Activated CD8-positive, alpha-beta memory T cell treated with anti-CD3 and anti-CD28 coated beads, Interleukin-2, amount 50 U/mL, for 24 hours (primary cell): Measurements from ENCODE around the gene CHST8.

Experiments used
- DNase-seq: peaks from one replicate; pipeline ENCODE4 v3.0.0-alpha.2; 2020; ENCODE audit errors: extremely low read depth

The CHST8 gene

GRCh38 chr19:33734913-33735312, 113.2 kb downstream of the CHST8 start:
- DNase-seq = no peak

GRCh38 chr19:33736158-33736557, 114.4 kb downstream of the CHST8 start:
- no peak for DNase-seq

GRCh38 chr19:33736787-33737186, 115.0 kb downstream of the CHST8 start:
- no peak for DNase-seq

GRCh38 chr19:33737681-33738371, 116.1 kb downstream of the CHST8 start:
- DNase-seq = no peak

- no peak for DNase-seq
Measured at GRCh38 chr19:33740811-33741396, 119.2 kb downstream of the CHST8 start.

GRCh38 chr19:33745297-33745696, 123.5 kb downstream of the CHST8 start:
- no peak for DNase-seq

GRCh38 chr19:33746159-33746558, 124.4 kb downstream of the CHST8 start:
- DNase-seq = no peak

DNA sequence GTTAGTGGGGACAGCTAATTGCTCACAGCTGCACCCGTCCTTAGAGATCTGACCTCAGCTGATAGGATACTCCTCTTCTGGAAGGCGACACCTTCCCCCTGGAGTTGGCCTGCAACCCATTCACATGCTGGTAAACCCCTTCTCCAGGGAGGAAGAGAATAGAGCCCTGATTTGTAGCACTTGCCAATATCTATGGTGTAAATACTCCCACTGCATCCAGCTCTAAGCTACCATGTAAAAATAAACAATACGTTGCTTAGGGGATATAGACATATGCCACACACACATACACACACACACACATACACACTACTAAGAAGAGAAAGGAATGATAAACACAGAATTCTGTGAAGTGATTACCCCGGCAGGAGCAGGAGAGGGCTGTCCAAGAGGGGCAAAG, 125.5 kb downstream of the CHST8 start:
- DNase-seq = no peak

GRCh38 chr19:33748231-33748630, 126.5 kb downstream of the CHST8 start:
- no peak for DNase-seq

- DNase-seq = no peak
Measured at GRCh38 chr19:33749016-33749415, 127.3 kb downstream of the CHST8 start.

GRCh38 chr19:33749619-33750175, 127.9 kb downstream of the CHST8 start:
- no peak for DNase-seq

- no peak for DNase-seq
Measured at GRCh38 chr19:33750587-33751435, 129.1 kb downstream of the CHST8 start.

GRCh38 chr19:33751436-33751770, 129.7 kb downstream of the CHST8 start:
- DNase-seq = no peak

DNA sequence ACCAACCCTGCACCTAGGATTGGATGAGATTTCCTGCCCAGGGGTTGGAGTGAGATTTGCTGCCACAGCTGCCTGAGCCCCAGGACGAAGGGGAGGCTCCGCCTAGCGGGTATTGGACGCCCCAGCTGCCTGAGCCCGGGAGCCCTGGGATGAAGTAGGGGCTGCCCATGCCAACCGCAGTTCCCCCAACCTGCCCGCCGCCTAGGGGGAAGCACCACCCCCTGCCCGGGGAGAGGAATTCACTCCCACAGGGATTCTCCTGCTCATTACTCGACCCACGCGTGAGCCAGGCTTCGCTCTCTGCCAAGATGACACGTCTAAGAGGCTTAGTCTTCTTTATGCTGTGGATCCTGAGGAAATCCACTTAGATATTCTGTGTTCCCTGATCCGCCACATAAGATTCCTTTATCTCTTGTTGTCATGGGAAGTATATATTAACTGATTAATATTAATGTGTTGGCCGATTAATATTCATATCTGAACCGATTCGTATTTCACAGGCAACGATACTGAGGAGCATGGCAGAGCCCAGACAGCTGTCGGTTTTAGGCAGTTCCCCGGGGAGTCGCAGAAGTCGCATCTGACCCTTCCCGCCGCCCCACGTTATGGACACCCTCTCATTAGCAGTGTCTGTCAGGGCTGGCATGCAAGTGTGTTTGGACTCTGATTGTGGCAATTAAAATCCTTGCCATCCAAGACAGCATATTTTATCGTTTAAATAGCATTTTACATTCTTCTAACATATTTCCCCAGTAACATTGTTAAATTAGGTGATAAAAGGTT, 130.5 kb downstream of the CHST8 start:
- no peak for DNase-seq

DNA sequence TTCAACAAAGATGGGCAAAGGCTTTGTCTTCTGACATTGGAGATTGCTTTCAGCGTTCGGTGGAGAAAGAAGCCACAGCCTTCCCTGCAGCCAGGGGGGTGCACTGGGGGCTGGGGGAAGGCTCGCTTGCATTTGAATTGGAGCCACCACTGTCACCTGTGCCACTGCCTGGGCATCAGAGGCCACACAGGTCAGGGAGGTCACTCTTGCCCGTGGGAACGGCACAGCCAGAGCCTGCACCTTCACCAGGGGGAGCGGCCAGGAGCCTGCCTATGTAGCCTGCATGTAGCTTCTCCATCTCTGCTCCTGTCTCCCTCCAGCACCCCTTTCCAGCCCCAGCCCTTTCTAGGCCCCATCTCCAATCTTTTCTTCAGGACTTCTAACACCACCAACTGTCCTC, 131.2 kb downstream of the CHST8 start:
- DNase-seq = no peak

DNA sequence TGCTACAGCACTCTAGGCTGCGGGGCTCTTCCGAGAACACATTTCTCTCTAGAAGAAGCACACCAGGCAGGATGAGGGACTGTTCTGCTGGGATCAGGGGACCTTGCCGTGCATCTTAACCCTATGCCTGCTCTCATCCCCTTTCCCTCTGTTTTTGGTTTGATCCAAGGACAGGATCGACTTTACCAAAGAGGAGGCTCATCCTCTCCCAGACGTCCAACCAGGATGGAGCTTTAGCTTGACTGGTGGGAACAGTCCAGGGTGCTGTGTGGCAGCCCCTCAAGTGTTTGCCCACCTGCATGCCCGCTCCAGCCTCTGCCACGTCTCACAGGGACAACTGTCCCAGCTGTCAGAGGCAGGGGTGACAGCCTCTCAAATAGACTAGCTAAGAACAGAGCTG, 132.6 kb downstream of the CHST8 start:
- no peak for DNase-seq

DNA sequence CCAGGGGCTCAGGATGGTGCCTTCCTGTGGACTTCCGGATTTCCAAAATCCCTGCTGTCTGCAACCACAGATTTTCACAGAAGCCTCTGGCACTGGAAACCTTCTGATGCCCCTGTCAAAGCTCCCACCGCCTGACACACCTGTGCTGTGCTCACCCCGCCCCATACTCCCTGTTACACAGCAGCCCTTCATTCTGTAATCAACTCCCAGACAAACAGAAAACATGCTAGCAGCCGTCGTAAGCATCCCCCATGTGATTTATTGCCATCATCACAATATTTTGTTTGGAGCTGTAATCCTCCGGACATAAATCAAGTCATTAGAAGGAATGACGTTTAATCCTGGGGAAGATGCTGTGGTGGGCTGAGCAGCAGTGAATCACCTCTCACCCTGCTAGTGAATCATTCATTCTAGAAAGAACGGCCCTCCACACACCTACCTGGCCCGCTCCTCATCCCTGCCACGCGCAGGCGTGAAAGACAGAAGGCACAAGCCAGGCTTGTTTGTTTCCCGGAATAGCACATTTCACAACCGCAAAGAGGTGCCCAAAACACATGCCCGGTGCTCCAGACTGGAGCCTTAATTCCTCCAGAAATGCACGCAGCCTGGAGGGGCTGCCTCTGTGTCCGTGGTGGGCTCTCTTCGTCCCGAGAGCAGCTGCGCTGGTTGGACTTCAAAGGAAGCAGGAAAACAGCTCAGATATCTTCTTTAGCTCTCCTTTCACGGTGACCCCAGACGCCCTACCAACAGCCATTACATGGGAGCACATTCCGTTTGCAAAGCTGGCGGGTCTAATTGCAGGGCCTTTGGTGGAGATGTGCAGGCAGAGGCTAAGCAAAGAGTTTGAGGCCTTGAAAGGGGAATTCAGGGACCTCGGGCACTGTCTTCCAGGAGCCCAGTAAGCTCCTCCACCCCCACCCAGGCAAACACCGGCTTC, 133.6 kb downstream of the CHST8 start:
- no peak for DNase-seq

- no peak for DNase-seq
Measured at GRCh38 chr19:33756177-33756576, 134.4 kb downstream of the CHST8 start.

GRCh38 chr19:33758541-33759013, 136.8 kb downstream of the CHST8 start:
- no peak for DNase-seq

GRCh38 chr19:33759356-33759755, 137.6 kb downstream of the CHST8 start:
- DNase-seq = no peak
